ENCODE data around the gene HSD11B2.

The HSD11B2 gene

DNA sequence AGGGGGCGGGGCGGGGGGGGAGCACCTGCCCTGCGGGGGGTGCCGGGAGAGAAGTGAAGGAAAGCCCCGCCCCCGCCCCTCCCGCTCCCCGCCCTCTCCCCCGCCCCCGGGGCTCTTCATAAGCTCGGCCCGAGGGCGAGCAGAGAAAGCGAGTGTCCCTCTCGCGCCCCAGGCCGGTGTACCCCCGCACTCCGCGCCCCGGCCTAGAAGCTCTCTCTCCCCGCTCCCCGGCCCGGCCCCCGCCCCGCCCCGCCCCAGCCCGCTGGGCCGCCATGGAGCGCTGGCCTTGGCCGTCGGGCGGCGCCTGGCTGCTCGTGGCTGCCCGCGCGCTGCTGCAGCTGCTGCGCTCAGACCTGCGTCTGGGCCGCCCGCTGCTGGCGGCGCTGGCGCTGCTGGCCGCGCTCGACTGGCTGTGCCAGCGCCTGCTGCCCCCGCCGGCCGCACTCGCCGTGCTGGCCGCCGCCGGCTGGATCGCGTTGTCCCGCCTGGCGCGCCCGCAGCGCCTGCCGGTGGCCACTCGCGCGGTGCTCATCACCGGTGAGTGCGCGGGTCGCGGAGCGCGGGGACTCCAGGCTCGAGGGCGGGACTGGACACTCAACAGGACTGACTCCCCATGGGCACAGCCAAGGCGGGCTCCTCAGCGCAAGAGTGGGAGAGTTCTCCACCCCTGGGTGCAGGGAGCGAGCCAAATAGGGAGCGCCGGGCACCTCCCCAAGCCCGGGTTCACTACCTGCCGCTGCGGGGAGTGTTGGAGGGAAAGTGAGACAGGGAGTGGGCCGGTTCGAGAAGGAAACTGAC lies at the start of gene HSD11B2:
HSD11B2 (plus strand) TSS at position 145 of the 798 bp plus-strand sequence; CDS start at position 273, 128 bp downstream.
- peak; percentile 48 for DNase-seq

DNA sequence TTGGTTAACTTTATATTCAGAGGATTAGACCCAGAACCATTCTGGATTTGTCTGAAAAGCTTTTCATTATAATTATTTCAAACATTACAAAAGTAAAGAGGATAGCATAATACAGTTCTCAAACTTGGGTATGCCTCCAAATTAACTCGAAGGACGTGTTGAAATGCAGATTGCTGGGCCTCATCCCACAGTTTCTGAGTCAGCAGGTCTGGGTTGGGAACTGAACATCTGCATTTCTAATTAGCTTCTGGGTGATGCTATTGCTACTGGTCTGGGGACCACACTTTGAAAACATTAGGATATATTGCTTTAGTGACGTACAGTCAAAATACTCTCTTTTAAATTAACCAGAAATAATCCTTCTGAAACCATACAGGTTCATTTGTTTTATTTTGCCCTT lies 47.6 kb upstream of the HSD11B2 start:
- no peak for DNase-seq

DNA sequence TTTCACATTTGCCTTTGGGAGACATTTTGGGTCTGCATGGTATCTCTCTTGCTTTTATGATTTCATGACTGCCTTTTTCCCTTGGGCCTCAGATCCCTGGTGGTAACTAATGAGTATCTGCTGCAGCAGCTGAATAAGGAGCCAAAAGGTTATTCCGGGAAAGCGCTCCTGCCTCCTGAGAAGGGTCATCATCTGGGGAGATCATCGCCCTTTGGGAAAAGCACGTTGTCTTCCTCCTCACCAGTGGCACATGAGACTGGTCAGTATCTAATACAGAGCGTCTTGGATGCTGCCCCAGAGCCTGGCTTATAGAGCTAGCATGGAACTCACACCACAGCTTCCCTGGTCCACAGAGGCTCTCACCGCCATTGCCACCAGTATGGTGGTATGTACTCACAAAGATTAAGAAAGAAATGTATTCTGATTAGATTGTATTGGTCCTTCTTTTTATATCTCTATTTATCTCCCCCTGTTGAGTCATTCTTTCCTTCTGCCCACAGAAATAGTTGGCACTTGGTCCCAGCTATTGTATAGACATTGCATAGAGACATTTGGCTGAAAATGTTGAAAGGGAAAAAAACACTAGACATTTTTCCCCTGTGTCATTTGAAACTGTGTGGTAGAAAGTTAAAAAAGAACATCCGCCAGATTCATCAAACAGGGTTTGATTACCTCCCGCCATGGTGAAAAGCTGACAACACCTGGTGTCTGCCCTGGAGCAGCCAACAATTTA lies 46.0 kb upstream of the HSD11B2 start:
- DNase-seq: peak; percentile 55

DNA sequence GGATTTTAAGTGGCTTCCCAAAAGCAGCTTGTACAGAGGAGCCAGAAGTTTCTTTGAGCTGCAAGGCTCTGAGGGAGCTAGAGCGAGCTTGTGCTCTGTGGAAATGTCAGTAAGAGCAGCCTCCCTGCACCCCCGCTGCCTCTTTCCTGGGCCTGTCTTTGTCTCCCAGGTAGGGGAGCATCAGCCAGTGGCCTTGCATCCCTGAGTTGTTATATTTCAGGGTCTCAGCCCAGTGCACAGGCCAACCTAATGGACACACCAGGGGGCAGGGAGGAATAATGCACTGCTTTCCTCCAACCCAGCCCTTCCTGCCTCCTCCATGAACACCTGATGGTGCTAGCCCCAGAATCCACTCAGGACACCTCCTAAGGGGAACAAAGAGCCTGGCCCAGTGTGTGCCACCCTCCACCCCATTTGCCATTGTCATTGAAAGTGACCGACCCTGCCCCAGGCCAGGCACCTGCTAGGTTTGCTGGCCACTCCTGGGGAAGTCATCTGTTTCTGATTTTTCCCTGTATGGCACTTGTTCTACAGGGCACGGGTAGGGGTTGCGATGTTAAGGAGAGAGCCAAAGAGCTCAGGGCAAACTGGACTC lies 44.0 kb upstream of the HSD11B2 start:
- no peak for DNase-seq

DNA sequence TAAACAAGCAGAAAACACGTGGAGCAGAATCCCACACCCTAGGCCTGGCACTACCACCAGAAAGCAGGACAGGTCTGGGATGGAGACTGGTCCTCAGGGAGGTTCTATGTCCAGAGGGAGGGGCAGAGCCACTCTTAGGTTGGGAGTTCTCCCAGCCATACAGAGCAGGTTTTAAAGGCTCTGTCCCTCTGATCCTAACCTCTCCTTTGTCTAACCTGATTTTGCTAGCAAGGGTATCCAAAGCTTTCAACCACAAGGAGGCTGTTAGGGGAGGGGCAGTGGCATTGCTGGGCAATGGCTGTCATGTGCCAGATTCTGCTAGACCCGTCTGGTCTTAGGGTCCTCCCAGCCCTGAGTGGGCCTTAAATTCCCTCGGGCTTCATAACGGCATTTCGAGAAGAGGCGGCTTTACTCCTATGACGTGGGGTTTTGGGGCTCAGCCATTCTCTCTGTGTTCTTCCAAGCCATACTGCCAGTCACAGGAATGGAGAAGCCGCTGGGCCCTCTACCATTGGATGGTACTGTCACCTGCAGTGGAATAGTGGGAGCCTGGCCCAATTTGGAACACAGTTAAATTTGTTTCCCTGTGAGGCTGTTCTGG lies 43.3 kb upstream of the HSD11B2 start:
- no peak for DNase-seq

DNA sequence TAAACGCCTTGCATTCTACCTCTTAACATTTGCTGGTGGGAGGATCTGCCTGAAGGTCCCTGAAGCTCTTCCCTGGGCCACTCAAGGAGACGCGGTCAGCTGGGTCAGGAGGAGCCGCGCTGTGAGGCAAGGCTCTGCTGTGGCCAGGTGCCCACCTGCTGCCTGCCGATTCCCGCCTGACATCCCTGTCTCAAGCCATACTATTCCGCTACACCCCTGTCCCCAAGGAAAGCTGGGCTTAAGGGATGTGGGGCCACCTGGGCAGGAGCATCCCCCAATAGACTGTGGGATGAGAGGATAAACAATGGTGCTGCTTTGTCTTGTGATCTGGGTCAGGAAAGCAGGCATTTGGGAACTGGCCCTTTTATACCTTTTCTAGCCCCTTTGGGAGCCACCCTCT lies 42.7 kb upstream of the HSD11B2 start:
- DNase-seq: no peak

DNA sequence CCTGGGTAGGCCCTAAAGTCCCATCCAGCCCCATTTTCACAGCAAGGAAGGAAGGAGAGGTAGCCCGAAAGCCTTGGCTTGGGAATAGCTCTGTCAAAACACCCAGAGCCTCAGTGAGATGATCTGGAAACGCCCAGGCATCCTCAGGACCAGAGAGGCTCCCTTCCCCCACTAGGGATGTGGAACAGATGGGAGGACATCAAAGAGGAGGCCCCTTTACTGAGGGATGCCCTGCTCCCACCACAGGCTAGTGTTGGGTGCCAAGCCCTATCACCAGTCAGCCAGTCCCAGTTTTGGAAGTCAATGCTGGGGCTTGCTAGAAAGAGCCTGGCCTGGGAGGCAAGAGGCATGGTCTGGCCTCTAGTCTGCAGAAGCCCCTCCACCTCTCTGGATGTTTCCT lies 42.3 kb upstream of the HSD11B2 start:
- DNase-seq: peak; percentile 66

DNA sequence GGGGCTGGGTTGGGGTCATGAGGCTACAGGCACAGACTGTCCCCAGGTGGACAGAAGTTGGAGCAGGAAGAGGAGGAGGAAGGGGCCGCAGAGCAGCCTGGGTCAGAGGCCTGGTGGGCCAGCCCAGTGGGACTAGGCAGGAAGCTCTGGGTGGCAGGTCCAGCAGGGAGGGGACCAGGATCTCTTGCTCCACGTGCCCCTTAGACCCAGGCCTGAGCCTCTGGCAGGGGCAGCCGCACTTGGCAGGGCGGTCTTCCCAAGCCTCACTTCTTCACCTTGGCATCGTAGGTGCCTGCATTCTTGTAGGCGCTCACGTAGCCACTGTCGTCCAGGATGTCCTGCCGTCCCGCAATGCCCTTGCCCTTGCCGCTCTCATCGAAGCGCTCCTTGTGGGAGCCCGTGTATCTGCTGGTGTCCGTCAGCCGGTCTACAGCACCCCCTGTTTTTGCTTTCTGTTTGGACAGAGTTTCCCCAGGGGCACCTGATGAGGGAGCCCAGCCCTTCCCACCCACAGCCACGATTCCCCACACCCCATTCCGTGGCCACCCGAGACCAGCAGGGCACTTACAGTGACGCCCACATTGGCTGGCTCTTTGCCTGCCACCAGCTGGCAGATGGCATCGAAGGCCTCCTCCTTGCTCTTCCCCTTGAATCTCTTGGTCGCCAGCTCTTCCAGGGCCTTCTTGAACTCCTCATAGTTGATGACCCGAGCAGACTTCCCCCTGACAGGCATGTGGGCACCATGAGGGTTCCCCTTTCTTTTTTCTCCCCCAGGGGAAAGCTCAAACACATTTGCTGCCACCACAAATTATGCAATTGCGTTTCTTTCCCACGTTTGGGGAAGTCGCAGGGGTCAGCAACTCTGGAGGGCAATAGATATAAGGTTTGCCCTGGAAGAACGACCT lies 40.8 kb upstream of the HSD11B2 start:
- DNase-seq: no peak

DNA sequence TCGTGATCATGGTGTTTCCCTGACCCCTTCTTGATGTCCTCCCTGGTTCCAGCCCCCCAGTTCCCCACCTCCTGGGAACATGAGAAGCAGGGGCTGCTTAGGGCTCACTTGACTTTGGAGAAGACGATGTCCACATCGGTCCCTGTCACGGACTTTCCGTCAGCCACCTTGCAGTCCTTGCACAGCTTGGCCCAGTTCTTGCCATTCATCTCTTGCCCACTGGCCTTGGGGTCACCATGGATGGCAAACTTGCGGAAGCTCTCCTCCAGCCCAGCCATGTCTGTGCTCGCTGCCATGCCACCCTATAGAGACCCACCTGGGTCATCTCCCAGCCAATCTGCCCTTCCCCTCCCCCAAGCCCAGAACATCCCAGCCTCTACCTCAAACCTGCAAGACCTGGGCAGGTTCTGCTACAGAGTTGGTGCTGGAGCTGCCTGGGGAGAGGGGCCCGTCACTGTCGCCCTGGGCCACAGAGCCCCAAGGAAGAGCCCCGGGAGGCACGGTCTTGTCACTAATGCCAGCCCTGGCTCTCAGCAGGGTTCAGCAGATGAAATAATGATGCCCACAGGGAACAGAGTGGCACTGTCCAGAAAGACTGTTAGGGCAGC lies 40.0 kb upstream of the HSD11B2 start:
- DNase-seq: no peak

DNA sequence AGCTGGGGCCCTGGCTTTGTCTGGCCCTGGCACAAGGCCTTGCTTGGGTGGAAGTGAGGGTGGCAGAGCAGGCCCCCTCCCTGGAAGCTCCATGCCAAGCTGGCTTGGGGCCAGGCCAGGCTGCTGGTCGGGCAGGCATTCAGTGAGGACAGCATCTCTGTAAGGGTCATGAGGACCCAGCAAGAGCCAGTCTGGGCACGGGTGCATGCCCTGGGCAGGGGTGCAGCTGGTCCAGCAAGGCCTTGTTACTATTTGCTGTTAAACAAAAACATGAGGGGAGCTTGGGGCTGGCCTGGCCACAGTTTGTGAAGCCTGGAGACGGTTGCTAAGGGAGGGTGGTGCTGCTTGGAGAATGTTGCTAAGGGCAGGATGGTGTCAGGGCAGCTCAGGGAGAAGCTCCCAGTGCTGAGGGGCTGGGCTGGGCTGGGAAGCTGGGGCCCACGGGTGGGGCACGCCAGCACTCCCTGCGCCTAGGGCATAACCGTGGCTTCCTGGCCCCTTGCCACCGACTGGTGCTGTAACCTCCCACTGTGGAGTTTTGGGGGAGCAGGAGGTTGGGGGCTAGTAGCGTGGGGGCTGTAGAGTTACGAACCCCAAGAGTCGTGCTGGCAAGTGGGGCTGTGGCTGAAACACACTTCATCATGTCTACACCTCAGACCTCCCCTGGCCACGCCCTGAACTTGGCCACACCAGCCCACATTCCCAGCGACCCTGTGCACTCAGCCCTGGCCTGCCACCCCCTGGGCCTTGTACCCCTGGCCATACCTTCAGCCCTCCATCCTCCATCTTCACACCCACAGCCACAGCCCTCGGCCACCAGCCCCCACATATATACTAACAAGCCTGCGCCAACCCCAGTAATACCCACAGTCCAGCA lies 39.3 kb upstream of the HSD11B2 start:
- peak; percentile 16 for DNase-seq

DNA sequence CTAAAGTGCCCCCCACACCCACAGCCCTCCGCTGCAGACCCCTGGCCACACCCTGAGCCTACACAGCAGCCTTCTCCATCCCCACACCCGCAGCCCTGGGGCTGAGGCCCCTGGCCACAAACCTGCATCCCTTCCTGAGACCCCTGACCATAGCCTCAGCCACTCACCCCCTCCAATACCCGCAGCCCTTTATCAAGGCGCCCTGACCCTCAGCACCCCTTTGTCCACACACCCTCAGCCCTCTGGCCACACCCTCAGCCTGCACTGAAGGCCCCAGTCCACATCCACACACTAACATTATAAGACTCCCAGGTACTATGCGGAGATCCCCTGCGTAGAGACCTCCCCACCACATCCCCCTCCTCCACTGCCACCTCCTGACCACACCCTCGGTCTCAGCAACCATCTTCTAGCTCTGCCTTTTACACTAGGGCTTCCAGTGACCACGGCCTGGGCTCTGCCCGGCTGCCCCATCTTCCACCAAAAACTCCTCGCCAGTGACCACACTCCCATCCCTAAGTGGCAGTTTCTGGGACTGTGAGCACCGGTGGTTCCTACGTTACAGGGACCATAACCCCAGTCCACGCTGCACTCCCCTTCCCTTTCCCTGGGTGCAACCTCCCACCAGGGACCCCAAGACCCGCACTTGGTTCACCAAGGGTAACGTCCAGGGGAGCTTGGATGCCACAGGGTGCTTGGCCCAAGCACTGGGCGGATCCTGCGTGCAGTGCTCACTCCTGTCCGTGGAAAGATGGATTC lies 38.4 kb upstream of the HSD11B2 start:
- no peak for DNase-seq

DNA sequence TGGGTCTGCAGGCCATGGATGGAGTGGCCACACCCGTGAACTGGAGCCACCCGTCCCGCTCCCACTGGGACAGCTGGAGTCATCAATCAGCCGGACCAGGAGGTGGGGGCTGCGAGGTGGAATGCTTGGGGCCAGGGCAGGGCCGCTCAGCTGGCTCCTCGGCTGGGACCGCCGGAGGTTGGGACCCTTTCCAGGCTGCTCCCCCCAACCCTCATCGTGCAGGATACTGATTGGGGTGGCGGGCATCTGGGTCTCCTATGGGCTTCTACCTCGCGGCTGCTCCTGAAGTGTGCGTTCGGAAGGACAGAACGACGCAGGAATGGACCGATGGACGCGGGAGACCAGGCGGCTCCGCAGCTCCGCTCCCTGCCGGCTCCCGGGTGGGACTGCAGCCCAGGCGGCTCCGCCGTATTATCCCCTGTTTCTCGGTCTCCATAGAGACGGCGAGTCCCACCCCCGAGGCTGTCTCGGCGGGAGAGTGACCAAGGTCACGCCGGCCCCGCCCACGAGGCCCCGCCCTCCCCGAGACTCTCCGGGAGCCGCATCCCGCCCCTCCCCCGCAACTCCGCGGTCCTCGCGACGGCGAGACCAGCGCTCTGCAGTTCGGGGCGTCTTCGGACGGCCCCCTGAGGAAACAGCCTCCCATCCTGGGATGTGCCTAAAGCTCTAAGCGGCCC lies 37.7 kb upstream of the HSD11B2 start, which contains the start of gene TPPP3:
TPPP3 (minus strand) TSS at position 388 of the 677 bp plus-strand sequence. CDS start 2,387 bp downstream, outside the sequence.
- DNase-seq: peak; percentile 68

DNA sequence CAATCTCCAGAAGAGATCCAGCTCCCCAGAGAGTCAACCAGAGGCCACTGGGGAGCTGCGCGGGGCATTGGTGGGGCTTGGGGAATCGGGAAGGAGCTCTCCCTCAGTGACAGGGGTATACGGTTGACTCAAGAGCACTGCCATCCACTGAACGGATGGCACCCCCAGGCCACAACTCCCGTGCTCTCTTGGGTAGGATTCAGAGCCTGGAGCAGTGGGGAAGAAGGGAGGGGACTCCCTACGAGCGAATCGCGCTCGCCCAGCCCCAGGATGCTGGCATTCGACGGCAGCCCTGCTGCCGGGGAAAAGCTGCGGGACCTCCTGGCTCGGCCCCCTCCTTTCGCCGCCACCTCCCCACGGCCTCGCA lies 37.1 kb upstream of the HSD11B2 start:
- no peak for DNase-seq

DNA sequence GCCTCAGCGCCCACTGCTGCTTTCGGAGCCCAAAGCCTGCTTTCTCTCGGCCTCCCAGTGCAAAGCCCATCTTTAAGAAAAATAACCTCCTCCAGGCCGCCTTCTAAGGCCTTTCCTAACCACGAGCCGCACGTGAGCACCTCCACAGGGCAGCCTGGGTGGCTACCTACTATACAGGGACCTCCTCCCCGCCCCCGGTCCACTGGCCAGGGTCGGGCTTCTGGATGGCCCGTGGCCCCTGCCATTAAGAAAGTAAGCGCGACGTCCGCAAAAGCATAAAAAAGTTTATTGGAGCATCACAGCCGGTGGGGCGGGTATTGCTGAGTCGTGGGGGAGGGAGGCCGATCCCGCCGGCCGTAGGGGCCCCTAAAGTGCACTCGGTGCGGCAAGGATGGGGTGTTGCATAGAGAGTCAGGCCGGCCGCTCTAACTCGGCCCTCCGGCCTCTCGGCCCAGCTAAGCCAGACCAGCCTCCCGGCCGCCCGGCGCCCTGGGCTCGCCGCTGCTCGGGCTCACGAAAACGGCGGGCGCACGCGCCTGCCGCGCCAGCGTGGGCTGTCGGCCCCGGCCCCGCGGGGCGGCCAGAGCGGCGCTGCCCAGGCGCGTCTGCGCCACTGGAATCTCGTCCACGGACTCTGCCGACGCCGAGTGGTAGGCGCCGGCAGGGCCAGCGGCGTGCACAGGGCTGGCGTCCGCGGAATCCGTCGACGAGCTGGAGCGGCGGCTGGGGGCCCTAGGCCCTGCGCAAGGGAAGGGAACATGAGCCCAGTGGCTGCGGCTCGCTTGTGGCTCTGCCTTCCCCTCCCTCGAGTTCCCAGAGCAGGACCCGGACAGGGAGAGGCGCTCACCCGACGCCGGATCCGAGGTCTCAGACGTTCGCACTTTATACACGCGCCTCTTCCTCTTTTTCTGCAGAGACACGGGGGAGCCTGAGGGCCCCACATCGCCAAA lies 36.5 kb upstream of the HSD11B2 start:
- DNase-seq: no peak

DNA sequence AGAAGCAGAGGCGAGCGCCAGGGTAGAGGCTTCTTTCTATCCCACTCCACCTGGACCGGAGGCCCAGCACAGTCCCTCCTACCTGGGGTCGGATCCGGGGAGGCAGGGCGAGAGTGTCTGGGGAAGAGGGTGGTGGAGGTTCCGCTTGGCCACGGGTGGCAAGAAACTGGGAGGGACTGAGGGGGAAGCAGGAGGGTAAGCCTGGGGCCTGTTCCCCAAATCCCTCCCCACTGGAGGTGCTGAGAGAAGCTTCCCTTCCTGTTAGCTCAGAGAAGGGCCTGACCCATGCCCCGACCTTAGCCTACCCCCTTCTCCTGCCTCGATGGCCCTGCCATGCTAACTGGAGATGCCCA lies 35.8 kb upstream of the HSD11B2 start:
- DNase-seq: no peak

DNA sequence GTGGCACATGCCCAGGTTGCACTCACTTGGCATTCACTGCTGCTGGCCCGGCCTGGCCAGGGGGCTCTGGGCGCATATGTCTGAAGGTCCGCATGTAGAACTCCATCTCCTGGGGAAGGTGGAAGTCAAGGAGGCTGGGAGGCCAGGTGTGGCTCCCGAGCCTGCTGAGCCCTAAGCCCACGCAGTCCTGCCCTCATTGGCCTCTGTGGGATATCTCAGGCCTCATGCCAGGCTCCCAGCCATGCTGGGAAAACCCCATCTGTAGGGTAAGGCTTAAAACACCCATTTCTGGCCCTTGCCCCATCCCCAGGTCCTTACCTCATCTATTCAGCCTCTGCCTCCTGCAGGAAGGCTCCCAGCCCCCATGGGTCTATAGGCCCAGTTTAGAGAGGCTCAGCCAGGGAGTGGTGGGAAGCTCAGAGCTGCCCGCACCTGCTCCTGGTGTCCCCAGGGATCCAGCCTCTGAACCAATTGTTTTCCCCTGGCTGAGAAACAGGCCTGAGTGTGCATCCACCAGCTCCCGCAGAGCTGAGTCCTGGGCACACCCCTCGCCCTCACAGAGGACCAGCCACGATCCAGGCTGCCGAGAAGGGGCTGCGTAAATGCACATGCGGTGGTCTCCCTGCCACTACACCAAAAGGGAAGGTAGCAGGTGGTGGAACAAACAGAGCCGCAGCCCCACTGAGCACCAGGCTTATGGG lies 35.3 kb upstream of the HSD11B2 start:
- peak; percentile 93 for DNase-seq

DNA sequence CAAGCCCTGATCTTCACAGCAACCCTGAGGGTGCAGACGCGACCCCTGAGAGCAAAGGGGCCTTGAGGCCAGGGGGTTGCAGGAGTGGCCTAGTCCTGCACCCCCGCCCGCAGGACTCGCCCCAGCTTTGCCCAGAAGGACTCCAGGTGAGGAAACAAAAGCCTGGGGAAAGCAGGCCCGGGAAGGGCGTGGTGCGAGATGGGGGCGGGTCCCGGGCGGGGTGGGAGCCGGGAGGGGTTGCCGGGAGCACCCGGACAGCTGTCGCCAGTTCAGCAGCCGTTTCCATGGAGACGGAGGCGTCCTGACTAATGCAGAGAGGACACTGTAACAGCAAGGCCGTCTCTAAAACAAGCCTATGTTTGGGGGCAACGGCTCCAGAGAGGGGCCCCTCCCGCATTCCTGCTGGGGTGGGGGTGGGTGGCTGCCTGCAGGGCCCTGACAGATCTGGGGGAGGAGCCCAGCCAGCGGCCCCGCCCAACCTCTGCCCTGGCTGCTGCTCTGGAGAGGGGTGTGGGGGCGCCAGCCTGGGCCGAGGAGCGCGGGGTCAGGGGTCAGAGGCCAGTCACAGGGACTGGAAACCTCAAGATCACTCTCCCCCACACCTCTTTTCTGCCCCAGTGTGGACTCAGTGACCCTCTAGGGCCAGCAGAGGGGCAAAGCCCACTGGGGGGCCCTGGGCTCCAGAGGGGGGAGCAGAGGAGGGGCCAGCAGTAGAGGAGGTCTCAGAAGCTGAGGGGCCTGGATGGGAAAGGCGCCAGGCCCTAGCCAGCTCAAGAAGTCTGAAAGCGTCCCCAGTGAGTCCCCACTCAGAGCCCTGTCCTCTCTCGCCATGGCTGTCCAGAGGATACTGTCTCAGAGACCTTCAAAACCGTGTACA lies 34.5 kb upstream of the HSD11B2 start:
- DNase-seq: peak; percentile 95
